Esophagus squamous epithelium (tissue), 4 donors: Measurements from ENCODE around the gene MYO1D.

Experiments used
- POLR2A ChIP-seq, 4 donors: fragments of 450-650 bp; IDR thresholded peaks; one replicate each; pipeline ENCODE4 v1.6.1; 2017; ENCODE audit warnings: antibody characterized with exemption in 4 of 4, mild to moderate bottlenecking in 4 of 4, moderate library complexity in 3 of 4
- TF ChIP-seq, protein P1 (sequence below), 6 experiments: fragments of 450-650 bp in 4 of 6; fragments of 200-600 bp in 2 of 6; sonication (generic) in 2 of 6; IDR thresholded peaks; one replicate each; pipeline ENCODE4 v1.5.1; 2016 to 2019; ENCODE audit warnings: antibody characterized with exemption in 6 of 6, mild to moderate bottlenecking in 4 of 6, moderate library complexity in 4 of 6

GRCh38 chr17:32792207-32792606, 84.7 kb downstream of the MYO1D start:
- TF ChIP-seq, protein P1, sequence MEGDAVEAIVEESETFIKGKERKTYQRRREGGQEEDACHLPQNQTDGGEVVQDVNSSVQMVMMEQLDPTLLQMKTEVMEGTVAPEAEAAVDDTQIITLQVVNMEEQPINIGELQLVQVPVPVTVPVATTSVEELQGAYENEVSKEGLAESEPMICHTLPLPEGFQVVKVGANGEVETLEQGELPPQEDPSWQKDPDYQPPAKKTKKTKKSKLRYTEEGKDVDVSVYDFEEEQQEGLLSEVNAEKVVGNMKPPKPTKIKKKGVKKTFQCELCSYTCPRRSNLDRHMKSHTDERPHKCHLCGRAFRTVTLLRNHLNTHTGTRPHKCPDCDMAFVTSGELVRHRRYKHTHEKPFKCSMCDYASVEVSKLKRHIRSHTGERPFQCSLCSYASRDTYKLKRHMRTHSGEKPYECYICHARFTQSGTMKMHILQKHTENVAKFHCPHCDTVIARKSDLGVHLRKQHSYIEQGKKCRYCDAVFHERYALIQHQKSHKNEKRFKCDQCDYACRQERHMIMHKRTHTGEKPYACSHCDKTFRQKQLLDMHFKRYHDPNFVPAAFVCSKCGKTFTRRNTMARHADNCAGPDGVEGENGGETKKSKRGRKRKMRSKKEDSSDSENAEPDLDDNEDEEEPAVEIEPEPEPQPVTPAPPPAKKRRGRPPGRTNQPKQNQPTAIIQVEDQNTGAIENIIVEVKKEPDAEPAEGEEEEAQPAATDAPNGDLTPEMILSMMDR (IDR thresholded peaks at IDR 0.05) = no peak
- no peak for TF ChIP-seq POLR2A (IDR thresholded peaks at IDR 0.05)
